ENCODE data around the gene KHNYN. TPM values are rescaled to one million over a fixed set of nuclear protein-coding genes. Genes with fewer than 3 reads are reported as not detected.

KHNYN gene
- total RNA-seq, 1 experiment from 2014 or later: 33.2 TPM

- TF ChIP-seq, protein P1, sequence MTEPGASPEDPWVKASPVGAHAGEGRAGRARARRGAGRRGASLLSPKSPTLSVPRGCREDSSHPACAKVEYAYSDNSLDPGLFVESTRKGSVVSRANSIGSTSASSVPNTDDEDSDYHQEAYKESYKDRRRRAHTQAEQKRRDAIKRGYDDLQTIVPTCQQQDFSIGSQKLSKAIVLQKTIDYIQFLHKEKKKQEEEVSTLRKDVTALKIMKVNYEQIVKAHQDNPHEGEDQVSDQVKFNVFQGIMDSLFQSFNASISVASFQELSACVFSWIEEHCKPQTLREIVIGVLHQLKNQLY (CRISPR knock-in tag; IDR thresholded peaks at IDR 0.05): no peak
- no peak for TF ChIP-seq IRF2 (CRISPR knock-in tag; IDR thresholded peaks at IDR 0.05; ENCODE audit: borderline replicate concordance, low read depth)
- TF ChIP-seq TCF7 (CRISPR knock-in tag; IDR thresholded peaks at IDR 0.05; ENCODE audit: low read depth): no peak
- TF ChIP-seq ZNF423 (CRISPR knock-in tag; IDR thresholded peaks at IDR 0.05): no peak
- TF ChIP-seq HMGA2 (CRISPR knock-in tag; IDR thresholded peaks at IDR 0.05): no peak
- TF ChIP-seq GTF2I (CRISPR knock-in tag; conservative IDR thresholded peaks at IDR 0.05): no peak
- no peak for TF ChIP-seq ZBTB21 (CRISPR knock-in tag; IDR thresholded peaks at IDR 0.05; ENCODE audit: borderline replicate concordance)
- no peak for TF ChIP-seq NFE2L1 (CRISPR knock-in tag; IDR thresholded peaks at IDR 0.05)
- TF ChIP-seq GABPB1 (CRISPR knock-in tag; IDR thresholded peaks at IDR 0.05): no peak
- TF ChIP-seq ZNF263 (CRISPR knock-in tag; IDR thresholded peaks at IDR 0.05; ENCODE audit: low read depth): no peak
Observed at GRCh38 chr14:24461336-24461735, 31.6 kb downstream of the KHNYN start (continued).

GRCh38 chr14:24463017-24463883 lies 33.5 kb downstream of the KHNYN start:
- Mint-ChIP-seq H3K27me3 (ENCODE audit: low read depth) (peaks cover 3% of the 10 kb centered on the region; the same call in 1 of the 2 replicates), H3K27ac (no peak overlapping the region), H3K4me3 (no peak overlapping the region), H3K4me1 (peaks cover 3% of the 10 kb centered on the region), H3K9me3 (0 out of 2 replicates have a peak, but pooled peaks cover 3% of the 10 kb centered on the region), H3K36me3 (no peaks in the 10 kb centered on the region)
- no peak for TF ChIP-seq KAT7 (CRISPR knock-in tag; IDR thresholded peaks at IDR 0.05; ENCODE audit: borderline replicate concordance)
- no peak for TF ChIP-seq RELA (CRISPR knock-in tag; IDR thresholded peaks at IDR 0.05; ENCODE audit: borderline replicate concordance)
- no peak for TF ChIP-seq ZNF423 (CRISPR knock-in tag; IDR thresholded peaks at IDR 0.05)
- TF ChIP-seq, protein P2, sequence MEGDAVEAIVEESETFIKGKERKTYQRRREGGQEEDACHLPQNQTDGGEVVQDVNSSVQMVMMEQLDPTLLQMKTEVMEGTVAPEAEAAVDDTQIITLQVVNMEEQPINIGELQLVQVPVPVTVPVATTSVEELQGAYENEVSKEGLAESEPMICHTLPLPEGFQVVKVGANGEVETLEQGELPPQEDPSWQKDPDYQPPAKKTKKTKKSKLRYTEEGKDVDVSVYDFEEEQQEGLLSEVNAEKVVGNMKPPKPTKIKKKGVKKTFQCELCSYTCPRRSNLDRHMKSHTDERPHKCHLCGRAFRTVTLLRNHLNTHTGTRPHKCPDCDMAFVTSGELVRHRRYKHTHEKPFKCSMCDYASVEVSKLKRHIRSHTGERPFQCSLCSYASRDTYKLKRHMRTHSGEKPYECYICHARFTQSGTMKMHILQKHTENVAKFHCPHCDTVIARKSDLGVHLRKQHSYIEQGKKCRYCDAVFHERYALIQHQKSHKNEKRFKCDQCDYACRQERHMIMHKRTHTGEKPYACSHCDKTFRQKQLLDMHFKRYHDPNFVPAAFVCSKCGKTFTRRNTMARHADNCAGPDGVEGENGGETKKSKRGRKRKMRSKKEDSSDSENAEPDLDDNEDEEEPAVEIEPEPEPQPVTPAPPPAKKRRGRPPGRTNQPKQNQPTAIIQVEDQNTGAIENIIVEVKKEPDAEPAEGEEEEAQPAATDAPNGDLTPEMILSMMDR (IDR thresholded peaks at IDR 0.05): no peak
- TF ChIP-seq ZNF671 (CRISPR knock-in tag; IDR thresholded peaks at IDR 0.05): no peak
- TF ChIP-seq RORB (CRISPR knock-in tag; IDR thresholded peaks at IDR 0.05): no peak
- TF ChIP-seq ZNF416 (CRISPR knock-in tag; IDR thresholded peaks at IDR 0.05): no peak
- no peak for TF ChIP-seq GTF2I (CRISPR knock-in tag; conservative IDR thresholded peaks at IDR 0.05)
- TF ChIP-seq SMAD4 (CRISPR knock-in tag; IDR thresholded peaks at IDR 0.05): no peak
- TF ChIP-seq IRF2 (CRISPR knock-in tag; IDR thresholded peaks at IDR 0.05; ENCODE audit: borderline replicate concordance, low read depth): no peak
- TF ChIP-seq, protein P3, sequence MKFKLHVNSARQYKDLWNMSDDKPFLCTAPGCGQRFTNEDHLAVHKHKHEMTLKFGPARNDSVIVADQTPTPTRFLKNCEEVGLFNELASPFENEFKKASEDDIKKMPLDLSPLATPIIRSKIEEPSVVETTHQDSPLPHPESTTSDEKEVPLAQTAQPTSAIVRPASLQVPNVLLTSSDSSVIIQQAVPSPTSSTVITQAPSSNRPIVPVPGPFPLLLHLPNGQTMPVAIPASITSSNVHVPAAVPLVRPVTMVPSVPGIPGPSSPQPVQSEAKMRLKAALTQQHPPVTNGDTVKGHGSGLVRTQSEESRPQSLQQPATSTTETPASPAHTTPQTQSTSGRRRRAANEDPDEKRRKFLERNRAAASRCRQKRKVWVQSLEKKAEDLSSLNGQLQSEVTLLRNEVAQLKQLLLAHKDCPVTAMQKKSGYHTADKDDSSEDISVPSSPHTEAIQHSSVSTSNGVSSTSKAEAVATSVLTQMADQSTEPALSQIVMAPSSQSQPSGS (CRISPR knock-in tag; IDR thresholded peaks at IDR 0.05; ENCODE audit: borderline replicate concordance, low read depth): no peak
- TF ChIP-seq EMX1 (CRISPR knock-in tag; IDR thresholded peaks at IDR 0.05): no peak
- TF ChIP-seq NR3C1 (CRISPR knock-in tag; conservative IDR thresholded peaks at IDR 0.05; ENCODE audit: low read depth): no peak
- TF ChIP-seq ZNF281 (CRISPR knock-in tag; IDR thresholded peaks at IDR 0.05): no peak
- no peak for TF ChIP-seq STAT6 (CRISPR knock-in tag; conservative IDR thresholded peaks at IDR 0.05; ENCODE audit: low read depth)
- TF ChIP-seq NFE2L1 (CRISPR knock-in tag; IDR thresholded peaks at IDR 0.05): no peak
- no peak for TF ChIP-seq MXD4 (CRISPR knock-in tag; IDR thresholded peaks at IDR 0.05; ENCODE audit: borderline replicate concordance)
- no peak for TF ChIP-seq SMAD3 (CRISPR knock-in tag; IDR thresholded peaks at IDR 0.05; ENCODE audit: borderline replicate concordance)
- no peak for TF ChIP-seq ESRRA (CRISPR knock-in tag; IDR thresholded peaks at IDR 0.05; ENCODE audit: borderline replicate concordance)
- no peak for TF ChIP-seq ZNF396 (CRISPR knock-in tag; IDR thresholded peaks at IDR 0.05; ENCODE audit: borderline replicate concordance)
- ChIA-PET POLR2A (no interaction called here), CTCF (no interaction called here)
- DNase-seq (ENCODE audit: low spot score) (no peak), ATAC-seq (no peak)

Measured in WTC11 (cell line).